DND-41 (cell line): ENCODE data around the gene OR6S1.

Source experiments
- EZH2 ChIP-seq: IDR thresholded peaks from 3 replicates; pipeline ENCODE4 v1.6.1; 2012; ENCODE audit warnings: borderline replicate concordance, low read depth, mild to moderate bottlenecking, moderate library complexity, low read length, inconsistent platforms; ENCODE audit not compliant: severe bottlenecking
- TF ChIP-seq, protein P1 (sequence below): IDR thresholded peaks from 2 replicates; pipeline ENCODE4 v1.5.1; 2012; ENCODE audit warnings: borderline replicate concordance, low read length, moderate library complexity, mild to moderate bottlenecking; ENCODE audit not compliant: poor library complexity, severe bottlenecking; ENCODE audit errors: extremely low read depth

DNA sequence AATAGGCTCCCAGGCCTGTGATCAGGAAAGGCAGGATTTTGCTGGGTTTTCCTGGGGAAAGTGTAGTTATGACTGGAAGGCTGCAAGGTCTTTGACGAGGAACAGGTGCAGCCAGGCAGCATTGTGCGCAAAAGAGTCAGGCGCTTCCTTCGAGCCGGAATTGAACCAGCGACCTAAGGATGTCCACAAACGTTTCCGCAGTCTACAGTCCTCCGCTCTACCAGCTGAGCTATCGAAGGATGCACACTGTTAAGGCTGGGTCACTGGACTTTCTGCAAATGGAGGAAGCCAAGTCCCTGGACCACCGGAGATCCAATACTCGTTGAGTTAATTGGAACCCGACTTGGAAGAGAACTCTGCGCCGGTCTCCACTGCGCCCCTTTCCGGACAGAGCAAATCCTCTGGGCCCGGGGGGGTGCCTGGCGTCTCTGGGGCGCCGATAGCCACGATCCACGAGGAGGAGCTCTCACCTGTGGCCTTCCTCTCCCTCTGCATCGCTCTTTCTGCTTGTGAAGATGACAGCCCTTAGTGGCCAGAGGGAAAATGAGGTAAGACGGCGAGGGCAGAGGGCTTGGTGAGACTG, 18.4 kb upstream of the OR6S1 start:
- TF ChIP-seq, protein P1, sequence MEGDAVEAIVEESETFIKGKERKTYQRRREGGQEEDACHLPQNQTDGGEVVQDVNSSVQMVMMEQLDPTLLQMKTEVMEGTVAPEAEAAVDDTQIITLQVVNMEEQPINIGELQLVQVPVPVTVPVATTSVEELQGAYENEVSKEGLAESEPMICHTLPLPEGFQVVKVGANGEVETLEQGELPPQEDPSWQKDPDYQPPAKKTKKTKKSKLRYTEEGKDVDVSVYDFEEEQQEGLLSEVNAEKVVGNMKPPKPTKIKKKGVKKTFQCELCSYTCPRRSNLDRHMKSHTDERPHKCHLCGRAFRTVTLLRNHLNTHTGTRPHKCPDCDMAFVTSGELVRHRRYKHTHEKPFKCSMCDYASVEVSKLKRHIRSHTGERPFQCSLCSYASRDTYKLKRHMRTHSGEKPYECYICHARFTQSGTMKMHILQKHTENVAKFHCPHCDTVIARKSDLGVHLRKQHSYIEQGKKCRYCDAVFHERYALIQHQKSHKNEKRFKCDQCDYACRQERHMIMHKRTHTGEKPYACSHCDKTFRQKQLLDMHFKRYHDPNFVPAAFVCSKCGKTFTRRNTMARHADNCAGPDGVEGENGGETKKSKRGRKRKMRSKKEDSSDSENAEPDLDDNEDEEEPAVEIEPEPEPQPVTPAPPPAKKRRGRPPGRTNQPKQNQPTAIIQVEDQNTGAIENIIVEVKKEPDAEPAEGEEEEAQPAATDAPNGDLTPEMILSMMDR, result no peak
- no peak for TF ChIP-seq EZH2
